ENCODE data around the gene FAM221B.
A peak's percentile ranks its signal among the peaks of the same experiment; 100 is the strongest.

The FAM221B gene

GRCh38 chr9:35797311-35798109 lies 31.0 kb downstream of the FAM221B start:
- no peak for DNase-seq (ENCODE audit: low read depth)
- no peak for TF ChIP-seq CTCF (conservative IDR thresholded peaks at IDR 0.05; ENCODE audit: low read length)
- no peak overlapping the region for H3K4me3 ChIP-seq (ENCODE audit: low read length)

GRCh38 chr9:35795695-35796094 lies 32.8 kb downstream of the FAM221B start:
- no peak for TF ChIP-seq CTCF (conservative IDR thresholded peaks at IDR 0.05; ENCODE audit: low read length)
- DNase-seq (ENCODE audit: low read depth) = no peak
- H3K4me3 ChIP-seq (ENCODE audit: low read length) = no peak overlapping the region

- peak overlapping the region; percentile 74 for H3K4me3 ChIP-seq (ENCODE audit: low read length)
- DNase-seq (ENCODE audit: low read depth) = no peak
- TF ChIP-seq CTCF (conservative IDR thresholded peaks at IDR 0.05; ENCODE audit: low read length) = no peak
These were observed 35.1 kb downstream of the FAM221B start for GRCh38 chr9:35793461-35793860.

GRCh38 chr9:35792826-35793225 lies 35.7 kb downstream of the FAM221B start:
- peak overlapping the region; percentile 74 for H3K4me3 ChIP-seq (ENCODE audit: low read length)
- no peak for TF ChIP-seq CTCF (conservative IDR thresholded peaks at IDR 0.05; ENCODE audit: low read length)
- no peak for DNase-seq (ENCODE audit: low read depth)

- peak overlapping the region; percentile 74 for H3K4me3 ChIP-seq (ENCODE audit: low read length)
- TF ChIP-seq CTCF (conservative IDR thresholded peaks at IDR 0.05; ENCODE audit: low read length) = no peak
- DNase-seq (ENCODE audit: low read depth) = no peak
These were observed 36.3 kb downstream of the FAM221B start for GRCh38 chr9:35792024-35792813.

- no peak for TF ChIP-seq CTCF (conservative IDR thresholded peaks at IDR 0.05; ENCODE audit: low read length)
- peak; percentile 39 for DNase-seq (ENCODE audit: low read depth)
- peak within 1 kb of the TSS; percentile 74 for H3K4me3 ChIP-seq (ENCODE audit: low read length)
These were observed 37.1 kb downstream of the FAM221B start, which contains the start of gene NPR2 for GRCh38 chr9:35791297-35791921. NPR2 (plus strand) TSS chr9:35791591; CDS start chr9:35792409, 818 bp downstream.

Measured in AG10803 (cell line).